Measurements from ENCODE around the gene PSMB5.

The PSMB5 gene

GRCh38 chr14:22979748-22980392 lies 54.8 kb downstream of the PSMB5 start:
- Histone ChIP-seq H3K36me3 (ENCODE audit: control insufficient read depth, insufficient read depth, low read length) (peaks cover 22% of the 10 kb centered on the region), H3K4me3 (ENCODE audit: insufficient read depth, low read depth, low read length) (peak overlapping the region; percentile 98), H3K9me3 (ENCODE audit: control insufficient read depth, low read length) (no peaks in the 10 kb centered on the region), H3K4me1 (ENCODE audit: control insufficient read depth, insufficient read depth, low read length) (peaks cover 38% of the 10 kb centered on the region), H3K27ac (ENCODE audit: insufficient read depth, low read depth, low read length, poor library complexity, severe bottlenecking) (peak overlapping the region; percentile 76), H3K27me3 (ENCODE audit: control insufficient read depth, insufficient read depth, low read length, poor library complexity, severe bottlenecking) (no peaks in the 10 kb centered on the region)
- WGBS, 2 experiments = 27 to 50% methylated on average over 4 to 8 of the region's 8 CpGs

DNA sequence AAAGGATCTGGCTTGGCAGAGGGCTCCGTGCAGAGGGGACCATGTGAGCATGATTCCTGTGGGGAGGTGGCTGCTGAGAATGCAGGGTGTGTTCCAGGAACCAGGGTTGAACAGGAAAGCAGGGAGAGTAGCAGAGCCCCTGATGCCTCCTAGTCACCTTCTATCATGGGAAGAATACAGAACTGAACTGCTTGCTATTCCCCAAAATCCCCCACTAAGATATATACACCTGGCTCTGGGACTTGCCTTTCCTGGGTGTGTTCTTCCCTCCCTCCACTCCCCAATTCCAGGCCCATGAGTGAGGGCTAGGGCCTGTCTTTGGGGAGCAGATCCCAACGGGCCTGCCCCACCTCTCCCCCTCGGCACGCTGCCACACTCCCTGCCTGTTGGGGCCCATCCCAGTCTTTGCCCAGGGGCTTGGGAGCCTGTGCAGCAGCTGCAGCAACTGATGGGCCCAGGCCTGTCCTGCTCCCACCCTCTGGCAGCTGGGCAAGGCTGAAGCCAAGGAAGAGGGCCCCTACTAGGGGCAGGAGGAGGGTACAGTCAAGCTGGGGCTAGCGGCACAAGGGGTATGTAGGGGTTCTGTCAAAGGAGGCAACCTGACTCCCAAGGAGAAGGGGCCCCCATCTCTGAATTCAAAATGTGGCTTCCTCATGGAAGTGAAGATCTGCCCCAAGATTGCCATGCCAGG lies 55.6 kb downstream of the PSMB5 start:
- peaks cover 43% of the 10 kb centered on the region for H3K4me1 ChIP-seq (ENCODE audit: control insufficient read depth, insufficient read depth, low read length)
- H3K4me3 ChIP-seq (ENCODE audit: insufficient read depth, low read depth, low read length) = peak overlapping the region; percentile 98
- H3K9me3 ChIP-seq (ENCODE audit: control insufficient read depth, low read length) = no peaks in the 10 kb centered on the region
- peaks cover 30% of the 10 kb centered on the region for H3K36me3 ChIP-seq (ENCODE audit: control insufficient read depth, insufficient read depth, low read length)
- H3K27ac ChIP-seq (ENCODE audit: insufficient read depth, low read depth, low read length, poor library complexity, severe bottlenecking) = no peak overlapping the region
- H3K27me3 ChIP-seq (ENCODE audit: control insufficient read depth, insufficient read depth, low read length, poor library complexity, severe bottlenecking) = no peaks in the 10 kb centered on the region
- 65 to 67% methylated on average over 5 of the region's 5 CpGs for WGBS, 2 experiments

DNA sequence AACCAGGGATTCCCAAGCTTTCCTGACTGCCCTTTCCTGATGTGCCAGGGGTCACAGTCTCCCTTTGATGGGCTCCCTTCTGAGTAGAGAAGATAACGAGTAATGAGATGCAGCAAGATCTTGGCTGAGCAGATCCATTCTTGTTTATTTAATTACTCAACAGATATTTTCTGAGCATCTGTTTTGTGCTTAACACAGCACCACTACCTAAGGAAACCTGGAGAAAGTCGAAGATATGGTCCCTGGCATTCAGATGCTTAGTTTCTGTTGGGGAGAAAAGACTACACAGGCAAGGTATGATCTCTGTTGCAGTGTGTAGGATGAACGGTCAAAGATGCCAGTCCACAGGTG lies 56.2 kb downstream of the PSMB5 start:
- Histone ChIP-seq H3K36me3 (ENCODE audit: control insufficient read depth, insufficient read depth, low read length) (peaks cover 36% of the 10 kb centered on the region), H3K27ac (ENCODE audit: insufficient read depth, low read depth, low read length, poor library complexity, severe bottlenecking) (peak overlapping the region; percentile 94), H3K4me3 (ENCODE audit: insufficient read depth, low read depth, low read length) (peak overlapping the region; percentile 98), H3K4me1 (ENCODE audit: control insufficient read depth, insufficient read depth, low read length) (peaks cover 43% of the 10 kb centered on the region), H3K9me3 (ENCODE audit: control insufficient read depth, low read length) (no peaks in the 10 kb centered on the region), H3K27me3 (ENCODE audit: control insufficient read depth, insufficient read depth, low read length, poor library complexity, severe bottlenecking) (no peaks in the 10 kb centered on the region)
- WGBS, 2 experiments = 72 to 85% methylated on average over 2 to 3 of the region's 3 CpGs

- Histone ChIP-seq H3K27ac (ENCODE audit: insufficient read depth, low read depth, low read length, poor library complexity, severe bottlenecking) (peak overlapping the region; percentile 94), H3K9me3 (ENCODE audit: control insufficient read depth, low read length) (no peaks in the 10 kb centered on the region), H3K4me3 (ENCODE audit: insufficient read depth, low read depth, low read length) (peak overlapping the region; percentile 98), H3K36me3 (ENCODE audit: control insufficient read depth, insufficient read depth, low read length) (peaks cover 42% of the 10 kb centered on the region), H3K27me3 (ENCODE audit: control insufficient read depth, insufficient read depth, low read length, poor library complexity, severe bottlenecking) (no peaks in the 10 kb centered on the region), H3K4me1 (ENCODE audit: control insufficient read depth, insufficient read depth, low read length) (peaks cover 43% of the 10 kb centered on the region)
- WGBS, 2 experiments = 5 to 8% methylated on average over 7 to 8 of the region's 8 CpGs
Observed at GRCh38 chr14:22977684-22978486, 56.8 kb downstream of the PSMB5 start.

DNA sequence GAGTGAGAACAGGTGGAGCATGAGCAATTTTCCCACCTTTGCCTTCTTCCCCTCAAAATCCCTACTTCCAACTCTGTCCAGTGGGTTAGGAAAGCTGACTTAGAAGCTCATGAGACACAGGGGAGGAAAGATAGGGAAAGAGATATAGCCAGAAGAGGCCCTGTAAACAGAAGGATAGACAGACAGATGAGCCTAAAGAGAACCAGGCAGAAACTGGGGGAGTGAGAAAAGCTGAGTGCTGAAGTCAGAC lies 57.3 kb downstream of the PSMB5 start:
- H3K27me3 ChIP-seq (ENCODE audit: control insufficient read depth, insufficient read depth, low read length, poor library complexity, severe bottlenecking) = no peaks in the 10 kb centered on the region
- peak overlapping the region; percentile 94 for H3K27ac ChIP-seq (ENCODE audit: insufficient read depth, low read depth, low read length, poor library complexity, severe bottlenecking)
- no peaks in the 10 kb centered on the region for H3K9me3 ChIP-seq (ENCODE audit: control insufficient read depth, low read length)
- H3K4me1 ChIP-seq (ENCODE audit: control insufficient read depth, insufficient read depth, low read length) = peaks cover 43% of the 10 kb centered on the region
- H3K36me3 ChIP-seq (ENCODE audit: control insufficient read depth, insufficient read depth, low read length) = peaks cover 47% of the 10 kb centered on the region
- H3K4me3 ChIP-seq (ENCODE audit: insufficient read depth, low read depth, low read length) = peak overlapping the region; percentile 26

- no peaks in the 10 kb centered on the region for H3K9me3 ChIP-seq (ENCODE audit: control insufficient read depth, low read length)
- H3K4me1 ChIP-seq (ENCODE audit: control insufficient read depth, insufficient read depth, low read length) = peaks cover 43% of the 10 kb centered on the region
- 79 to 80% methylated on average over 6 of the region's 6 CpGs for WGBS, 2 experiments
- peak overlapping the region; percentile 94 for H3K27ac ChIP-seq (ENCODE audit: insufficient read depth, low read depth, low read length, poor library complexity, severe bottlenecking)
- H3K36me3 ChIP-seq (ENCODE audit: control insufficient read depth, insufficient read depth, low read length) = peaks cover 52% of the 10 kb centered on the region
- H3K27me3 ChIP-seq (ENCODE audit: control insufficient read depth, insufficient read depth, low read length, poor library complexity, severe bottlenecking) = no peaks in the 10 kb centered on the region
- H3K4me3 ChIP-seq (ENCODE audit: insufficient read depth, low read depth, low read length) = peak overlapping the region; percentile 26
Observed at GRCh38 chr14:22976620-22977433, 57.9 kb downstream of the PSMB5 start.

All from ectodermal cell (in vitro differentiated cells).